Uterus (tissue), 4 donors: ENCODE measurements around the gene STAT2. TPM values are rescaled to one million over a fixed set of nuclear protein-coding genes. Genes with fewer than 3 reads are reported as not detected.
"Not testable (repeated sequence)": the region's sequence is repeated elsewhere in the genome, so short reads cannot be mapped to it uniquely, and the experiment has no call there.

ENCODE experiments used
- DNase-seq, 2 donors: peaks; one replicate each; pipeline ENCODE4 v3.0.0-alpha.2; 2019 to 2020
- H3K27ac ChIP-seq, 2 donors: fragments of 200-600 bp; sonication (generic); 1 replicate in 1 of 2; 2 replicates in 1 of 2; pipeline ENCODE4 v1.5.1; 2016 to 2018
- H3K27me3 ChIP-seq, 2 donors: fragments of 200-600 bp; sonication (generic); one replicate each; pipeline ENCODE4 v1.5.1; 2018 to 2019; ENCODE audit warnings: control low read depth in 1 of 2
- H3K36me3 ChIP-seq, 2 donors: fragments of 200-600 bp; sonication (generic); one replicate each; pipeline ENCODE4 v1.5.1; 2019; ENCODE audit warnings: control low read depth in 1 of 2
- H3K4me1 ChIP-seq, 2 donors: fragments of 200-600 bp; sonication (generic); one replicate each; pipeline ENCODE4 v1.5.1; 2018 to 2019; ENCODE audit warnings: control low read depth in 1 of 2
- H3K4me3 ChIP-seq, 2 donors: fragments of 200-600 bp; sonication (generic); 1 replicate in 1 of 2; 2 replicates in 1 of 2; pipeline ENCODE4 v1.5.1; 2018 to 2019; ENCODE audit warnings: mild to moderate bottlenecking in 1 of 2
- H3K9me3 ChIP-seq, 2 donors: fragments of 200-600 bp; sonication (generic); one replicate each; pipeline ENCODE4 v1.5.1; 2019; ENCODE audit warnings: control low read depth in 1 of 2
- POLR2A ChIP-seq, 2 donors: fragments of 450-650 bp; IDR thresholded peaks; one replicate each; pipeline ENCODE4 v1.6.1; 2016; ENCODE audit warnings: antibody characterized with exemption in 2 of 2, mild to moderate bottlenecking in 1 of 2, moderate library complexity in 1 of 2
- intact Hi-C: fragments of 100-400 bp; cut with DNase I; formaldehyde crosslinking; loops from one replicate; pipeline ENCODE4 v1.15.1; 2023; ENCODE audit warnings: low total_unique reads
- total RNA-seq, 4 donors: library from RNA; depleted of rRNA in 3 of 4; stranded (reverse); fragments of >200 nt in 3 of 4; gene quantifications; one replicate each; pipeline versions ENCODE4 v1.1.0 to v1.2.4, GENCODE V29; 2014 to 2023
- TF ChIP-seq, protein P1 (sequence below), 4 experiments: fragments of 200-600 bp in 2 of 4; fragments of 450-650 bp in 2 of 4; sonication (generic) in 2 of 4; IDR thresholded peaks; one replicate each; pipeline ENCODE4 v1.5.1; 2016 to 2019; ENCODE audit warnings: antibody characterized with exemption in 4 of 4, mild to moderate bottlenecking in 2 of 4, moderate library complexity in 1 of 4
- donor health status: DM: yes; HTN: yes; CAD: no.

STAT2 gene
- total RNA-seq = 100 to 1,000 TPM in 2 of 4 donors, 10 to 100 TPM in 2; 63.2 to 173 (median 122) TPM

- peak within 1 kb of the TSS; percentile 72 to 81 for H3K4me3 ChIP-seq
- no peaks in the 10 kb centered on the region for H3K36me3 ChIP-seq
- peak within 1 kb of the TSS; percentile 94 to 98 for H3K27ac ChIP-seq
- no peaks in the 10 kb centered on the region for H3K9me3 ChIP-seq
- intact Hi-C loops = no loop called here
- peaks cover 0 to 4% of the 10 kb centered on the region in 2 donors for H3K4me1 ChIP-seq
- DNase-seq = peak; percentile 99
- TF ChIP-seq, protein P1, sequence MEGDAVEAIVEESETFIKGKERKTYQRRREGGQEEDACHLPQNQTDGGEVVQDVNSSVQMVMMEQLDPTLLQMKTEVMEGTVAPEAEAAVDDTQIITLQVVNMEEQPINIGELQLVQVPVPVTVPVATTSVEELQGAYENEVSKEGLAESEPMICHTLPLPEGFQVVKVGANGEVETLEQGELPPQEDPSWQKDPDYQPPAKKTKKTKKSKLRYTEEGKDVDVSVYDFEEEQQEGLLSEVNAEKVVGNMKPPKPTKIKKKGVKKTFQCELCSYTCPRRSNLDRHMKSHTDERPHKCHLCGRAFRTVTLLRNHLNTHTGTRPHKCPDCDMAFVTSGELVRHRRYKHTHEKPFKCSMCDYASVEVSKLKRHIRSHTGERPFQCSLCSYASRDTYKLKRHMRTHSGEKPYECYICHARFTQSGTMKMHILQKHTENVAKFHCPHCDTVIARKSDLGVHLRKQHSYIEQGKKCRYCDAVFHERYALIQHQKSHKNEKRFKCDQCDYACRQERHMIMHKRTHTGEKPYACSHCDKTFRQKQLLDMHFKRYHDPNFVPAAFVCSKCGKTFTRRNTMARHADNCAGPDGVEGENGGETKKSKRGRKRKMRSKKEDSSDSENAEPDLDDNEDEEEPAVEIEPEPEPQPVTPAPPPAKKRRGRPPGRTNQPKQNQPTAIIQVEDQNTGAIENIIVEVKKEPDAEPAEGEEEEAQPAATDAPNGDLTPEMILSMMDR (IDR thresholded peaks at IDR 0.05) = no peak
- TF ChIP-seq POLR2A (IDR thresholded peaks at IDR 0.05) = peak; percentile 64 to 69
- no peaks in the 10 kb centered on the region for H3K27me3 ChIP-seq
Observed at GRCh38 chr12:56359851-56360767, at the start of gene STAT2. Gene STAT2 (minus strand): TSS chr12:56360107. CDS start chr12:56356571, 3,536 bp downstream.

GRCh38 chr12:56408799-56409417 is 49.0 kb upstream of the STAT2 start:
- intact Hi-C loops = no loop called here
- Histone ChIP-seq H3K36me3 (no peaks in the 10 kb centered on the region), H3K27me3 (no peaks in the 10 kb centered on the region), H3K27ac (no peak overlapping the region), H3K4me1 (no peaks in the 10 kb centered on the region), H3K4me3 (no peak overlapping the region), H3K9me3 (no peaks in the 10 kb centered on the region)
- no peak for TF ChIP-seq POLR2A (IDR thresholded peaks at IDR 0.05)
- TF ChIP-seq, protein P1 (IDR thresholded peaks at IDR 0.05) = no peak
- DNase-seq = no peak

DNA sequence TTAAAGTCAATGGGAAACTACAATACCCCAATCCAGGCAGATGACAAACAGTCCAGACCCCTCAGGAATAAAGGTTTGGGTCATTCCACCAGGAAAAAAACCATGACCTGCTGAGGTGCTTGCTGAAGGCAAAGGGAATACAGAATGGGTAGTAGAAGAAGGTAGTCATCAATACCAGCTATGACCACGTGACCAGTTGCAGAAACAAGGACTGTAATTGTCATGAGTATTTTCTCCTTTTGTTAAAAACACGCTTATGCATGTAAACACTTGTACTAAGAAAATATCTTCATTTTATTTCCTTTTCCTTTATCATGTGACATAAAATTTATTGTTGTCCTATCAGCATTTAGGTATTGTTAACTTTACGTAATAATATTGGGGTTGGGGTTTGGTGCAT is 44.3 kb upstream of the STAT2 start:
- DNase-seq, H3K9me3 ChIP-seq, H3K4me3 ChIP-seq, intact Hi-C loops, H3K27me3 ChIP-seq, H3K27ac ChIP-seq, H3K4me1 ChIP-seq, H3K36me3 ChIP-seq: not testable (repeated sequence)

- DNase-seq, H3K9me3 ChIP-seq, intact Hi-C loops, H3K4me1 ChIP-seq, H3K27ac ChIP-seq, H3K36me3 ChIP-seq, H3K27me3 ChIP-seq, H3K4me3 ChIP-seq: not testable (repeated sequence)
Observed at GRCh38 chr12:56401612-56402011, 41.7 kb upstream of the STAT2 start.

DNA sequence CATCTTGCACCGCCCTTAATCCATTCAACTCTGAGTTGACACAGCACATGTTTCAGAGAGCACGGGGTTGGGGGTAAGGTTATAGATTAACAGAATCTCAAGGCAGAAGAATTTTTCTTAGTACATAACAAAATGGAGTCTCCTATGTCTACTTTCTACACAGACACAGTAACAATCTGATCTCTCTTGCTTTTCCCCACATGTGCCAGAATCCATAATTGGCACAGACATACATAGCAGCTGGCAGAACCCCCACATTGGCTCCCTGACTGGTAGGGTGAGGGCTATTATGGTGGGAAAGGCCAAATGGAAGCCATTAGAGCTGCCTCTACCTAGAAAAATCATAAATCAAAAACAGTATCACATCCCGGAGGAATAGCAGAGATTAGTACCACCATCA is 41.2 kb upstream of the STAT2 start:
- H3K27ac ChIP-seq, H3K9me3 ChIP-seq, H3K4me3 ChIP-seq, H3K27me3 ChIP-seq, DNase-seq, intact Hi-C loops, H3K4me1 ChIP-seq, H3K36me3 ChIP-seq: not testable (repeated sequence)

GRCh38 chr12:56399466-56399865 is 39.6 kb upstream of the STAT2 start:
- intact Hi-C loops = loop anchor here (2.0 kb wide), 1 partner anchor 25 kb away; no protein-coding TSS in a partner anchor
- not testable (repeated sequence) for H3K4me3 ChIP-seq, H3K4me1 ChIP-seq, H3K27ac ChIP-seq, DNase-seq, H3K27me3 ChIP-seq, H3K36me3 ChIP-seq, H3K9me3 ChIP-seq

- intact Hi-C loops = loop anchor here (2.0 kb wide), 1 partner anchor 24 kb away; no protein-coding TSS in a partner anchor
- Histone ChIP-seq H3K9me3 (no peaks in the 10 kb centered on the region), H3K4me1 (no peaks in the 10 kb centered on the region), H3K4me3 (no peak overlapping the region), H3K27me3 (no peaks in the 10 kb centered on the region), H3K36me3 (no peaks in the 10 kb centered on the region), H3K27ac (no peak overlapping the region)
- no peak for DNase-seq
- no peak for TF ChIP-seq POLR2A (IDR thresholded peaks at IDR 0.05)
Observed at GRCh38 chr12:56398324-56398723, 38.4 kb upstream of the STAT2 start.
